GM10248 (cell line): ENCODE data around the gene CIAO2A.

Source experiments
- CTCF ChIA-PET: fragments of 300-600 bp; sonication (Branson Sonifier 250); formaldehyde crosslinking; extraction: SDS; loops from one replicate; lab custom pipeline; 2021; ENCODE audit warnings: antibody characterized with exemption; lab: Yijun Ruan, JAX
- POLR2A ChIA-PET: fragments of 350-650 bp; sonication (Branson Sonifier 250); formaldehyde crosslinking; extraction: SDS; loops from one replicate; lab custom pipeline; 2020; ENCODE audit warnings: antibody characterized with exemption; lab: Yijun Ruan, JAX
- DNase-seq: peaks from one replicate; pipeline ENCODE4 v3.0.0; 2012; ENCODE audit errors: extremely low spot score
- TF ChIP-seq, protein P1 (sequence below): IDR thresholded peaks from 2 replicates; pipeline ENCODE4 v1.5.1; 2012; ENCODE audit warnings: mild to moderate bottlenecking, low read depth; ENCODE audit errors: extremely low read depth, missing control alignments, control extremely low read depth

CIAO2A gene

GRCh38 chr15:64026591-64026990 is 67.0 kb downstream of the CIAO2A start:
- no peak for DNase-seq
- ChIA-PET POLR2A (interaction anchor here (0.6 kb wide), 1 partner anchor 12 kb away, joined by 5 read pairs; no protein-coding TSS in a partner anchor), CTCF (interaction anchor here (0.9 to 3.0 kb wide), 6 partner anchors 13 to 274 kb away, joined by 3 to 21 read pairs (median 4); partner anchors contain the start of gene DAPK2)
- TF ChIP-seq, protein P1, sequence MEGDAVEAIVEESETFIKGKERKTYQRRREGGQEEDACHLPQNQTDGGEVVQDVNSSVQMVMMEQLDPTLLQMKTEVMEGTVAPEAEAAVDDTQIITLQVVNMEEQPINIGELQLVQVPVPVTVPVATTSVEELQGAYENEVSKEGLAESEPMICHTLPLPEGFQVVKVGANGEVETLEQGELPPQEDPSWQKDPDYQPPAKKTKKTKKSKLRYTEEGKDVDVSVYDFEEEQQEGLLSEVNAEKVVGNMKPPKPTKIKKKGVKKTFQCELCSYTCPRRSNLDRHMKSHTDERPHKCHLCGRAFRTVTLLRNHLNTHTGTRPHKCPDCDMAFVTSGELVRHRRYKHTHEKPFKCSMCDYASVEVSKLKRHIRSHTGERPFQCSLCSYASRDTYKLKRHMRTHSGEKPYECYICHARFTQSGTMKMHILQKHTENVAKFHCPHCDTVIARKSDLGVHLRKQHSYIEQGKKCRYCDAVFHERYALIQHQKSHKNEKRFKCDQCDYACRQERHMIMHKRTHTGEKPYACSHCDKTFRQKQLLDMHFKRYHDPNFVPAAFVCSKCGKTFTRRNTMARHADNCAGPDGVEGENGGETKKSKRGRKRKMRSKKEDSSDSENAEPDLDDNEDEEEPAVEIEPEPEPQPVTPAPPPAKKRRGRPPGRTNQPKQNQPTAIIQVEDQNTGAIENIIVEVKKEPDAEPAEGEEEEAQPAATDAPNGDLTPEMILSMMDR = no peak

DNA sequence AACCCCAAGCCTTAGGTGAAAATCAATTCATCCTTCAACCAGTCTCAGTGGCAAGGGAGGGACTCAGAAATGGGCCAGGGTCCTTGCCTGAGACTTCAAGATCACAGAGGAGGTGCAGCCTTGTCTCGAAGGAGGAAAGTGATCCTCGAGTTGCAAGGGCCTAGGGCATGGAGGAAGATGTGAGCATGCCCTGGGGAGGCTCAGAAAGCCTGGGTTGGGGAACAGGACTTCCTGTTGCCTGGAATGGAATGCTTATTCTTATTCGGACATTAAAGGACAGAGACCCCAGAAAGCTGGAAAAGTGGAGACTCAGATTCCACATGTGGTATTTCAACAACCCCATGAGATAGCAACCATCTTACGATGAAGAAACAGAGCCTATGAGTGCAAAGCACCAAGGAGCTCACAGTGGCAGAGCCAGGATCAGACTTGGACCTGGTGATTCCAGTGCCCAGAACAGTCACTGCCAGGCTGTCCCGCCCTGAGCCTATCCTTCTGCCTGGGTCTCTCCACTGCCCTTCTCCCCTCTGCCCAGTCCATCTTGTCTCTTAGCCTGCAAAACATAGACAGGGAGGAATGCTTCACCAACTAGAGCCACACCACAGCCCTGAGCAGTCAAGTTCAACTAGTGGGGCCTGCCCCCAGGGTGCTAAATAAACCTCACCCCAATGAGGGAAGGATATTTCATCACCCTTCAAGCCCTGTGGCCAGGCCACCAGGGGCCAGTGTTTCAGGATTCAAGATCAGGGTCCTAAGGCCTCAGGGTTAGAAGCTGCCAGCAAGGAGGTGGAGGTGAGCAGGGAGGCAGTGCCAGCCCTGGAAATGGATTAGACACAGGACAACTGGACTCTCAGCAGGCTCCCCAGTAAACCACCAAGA is 69.2 kb downstream of the CIAO2A start:
- TF ChIP-seq, protein P1 = no peak
- DNase-seq = no peak
- POLR2A ChIA-PET = no interaction called here
- CTCF ChIA-PET = interaction anchor here (1.0 to 3.0 kb wide), 6 partner anchors 13 to 129 kb away, joined by 3 to 21 read pairs (median 4); partner anchors contain the start of gene DAPK2

DNA sequence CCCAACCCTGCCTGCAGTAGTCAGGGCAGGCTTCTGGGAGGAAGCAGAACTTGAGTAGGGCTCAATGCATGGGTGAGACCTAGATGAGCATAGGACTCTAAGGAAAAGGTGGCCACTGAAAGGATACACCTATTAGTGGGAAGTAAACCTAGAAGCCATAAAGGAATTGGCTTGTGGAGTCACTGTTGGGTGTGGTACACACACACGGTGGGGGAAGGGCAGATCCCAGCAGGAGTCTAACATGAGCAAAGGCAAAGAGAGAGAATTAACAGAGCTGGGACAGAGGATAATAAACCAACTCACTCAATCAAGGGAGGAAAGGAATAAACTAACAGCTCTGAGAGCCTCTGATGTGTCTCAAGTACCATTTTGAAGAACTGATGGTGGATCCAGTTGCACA is 70.4 kb downstream of the CIAO2A start:
- DNase-seq = no peak
- TF ChIP-seq, protein P1 = no peak
- CTCF ChIA-PET = interaction anchor here (1.0 kb wide), 1 partner anchor 79 kb away, joined by 3 read pairs; no protein-coding TSS in a partner anchor
- POLR2A ChIA-PET = no interaction called here

GRCh38 chr15:64022571-64022970 is 71.1 kb downstream of the CIAO2A start:
- POLR2A ChIA-PET = no interaction called here
- TF ChIP-seq, protein P1 = no peak
- CTCF ChIA-PET = interaction anchor here (0.9 to 3.7 kb wide), 3 partner anchors 12 to 26 kb away, joined by 3 to 22 read pairs (median 4); partner anchors contain the start of gene DAPK2
- no peak for DNase-seq
